Erythroblast (primary cell): ENCODE measurements around the gene SNX19.

Experiments used
- DNase-seq, 2 experiments: peaks; one replicate each; lab custom pipeline; 2025; lab: John Stamatoyannopoulos, UW
- GATA1 ChIP-seq: IDR thresholded peaks from 2 replicates; pipeline ENCODE4 v1.6.1; 2011; ENCODE audit warnings: low read depth, mild to moderate bottlenecking, control low read depth, low read length, moderate library complexity
- POLR2A ChIP-seq: IDR thresholded peaks from 2 replicates; pipeline ENCODE4 v1.6.1; 2011; ENCODE audit warnings: mild to moderate bottlenecking, low read length

The SNX19 gene

GRCh38 chr11:130916910-130917309 is 631 bp upstream of the SNX19 start:
- TF ChIP-seq GATA1, result no peak
- no peak for TF ChIP-seq POLR2A
- no peak for DNase-seq

DNA sequence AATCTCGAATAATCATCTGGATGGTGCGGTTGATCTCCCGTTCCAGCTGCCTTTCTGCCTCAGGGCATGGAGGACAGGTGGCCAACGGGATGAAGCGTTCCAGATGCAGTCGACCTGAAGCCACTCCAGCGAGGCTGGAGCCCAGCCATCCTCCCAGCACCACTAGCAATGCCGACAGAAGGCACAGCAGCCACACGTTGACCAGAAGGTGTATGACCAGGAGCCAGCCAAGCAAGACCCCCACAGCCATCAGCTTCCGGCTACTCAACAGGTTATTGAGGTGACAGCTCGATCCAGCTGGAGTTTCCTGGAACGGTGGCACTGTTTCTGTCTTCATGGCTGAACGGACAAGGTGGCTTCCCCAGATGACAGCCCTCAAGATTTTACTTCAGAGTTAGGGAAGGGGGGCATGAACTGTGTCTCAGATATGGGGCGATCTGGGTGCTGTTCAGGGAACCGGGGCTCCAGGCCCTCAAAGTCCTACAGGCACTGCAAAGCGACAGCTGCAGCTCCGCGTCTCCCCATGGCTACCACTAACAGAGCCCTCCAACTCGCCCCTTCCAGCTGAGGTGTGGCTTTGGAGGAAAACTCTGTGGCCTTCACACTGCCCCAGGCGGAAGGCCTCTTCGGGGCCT is 559 bp downstream of the SNX19 start:
- no peak for DNase-seq
- no peak for TF ChIP-seq GATA1
- TF ChIP-seq POLR2A, result no peak

DNA sequence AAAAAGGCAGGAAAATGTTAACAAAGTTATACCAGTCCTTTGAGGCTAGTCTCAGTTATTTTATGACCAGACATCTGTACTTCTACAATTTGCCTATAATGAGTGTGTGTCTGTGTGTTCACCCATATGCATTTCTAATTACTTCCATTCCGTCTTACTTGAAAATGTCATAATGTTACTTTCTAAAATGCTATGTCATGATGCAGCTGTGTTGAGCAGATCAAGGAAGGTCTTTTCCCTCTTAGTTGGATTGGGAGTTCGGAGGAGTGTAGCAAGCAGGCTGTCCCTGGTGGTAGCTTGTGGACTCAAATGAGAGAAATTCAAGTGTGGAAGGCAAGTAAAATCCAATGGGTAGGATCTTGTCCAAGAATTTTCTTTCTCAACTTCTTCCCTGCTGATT is 3.0 kb downstream of the SNX19 start:
- DNase-seq, result no peak
- TF ChIP-seq GATA1 (no peak), POLR2A (no peak)

DNA sequence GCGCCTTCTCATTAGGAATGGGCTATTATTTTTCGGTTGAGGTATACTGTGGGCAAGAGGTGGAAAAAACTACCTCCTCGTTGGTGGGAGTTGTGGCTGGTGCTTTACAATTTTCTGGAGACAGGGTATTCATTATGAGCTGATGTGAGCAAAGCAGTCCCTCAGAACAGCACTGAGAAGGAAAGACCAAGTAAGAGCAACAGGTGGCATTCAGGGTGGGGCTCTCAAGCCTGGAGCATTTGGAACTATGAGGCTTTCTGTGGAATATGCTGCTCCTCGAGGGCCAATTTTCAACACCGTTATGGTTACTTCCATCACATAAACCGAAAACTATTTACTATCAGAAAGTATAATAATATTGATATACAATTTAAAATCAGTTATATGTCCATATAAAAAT is 3.7 kb downstream of the SNX19 start:
- TF ChIP-seq GATA1, result no peak
- no peak for TF ChIP-seq POLR2A
- DNase-seq, result no peak

DNA sequence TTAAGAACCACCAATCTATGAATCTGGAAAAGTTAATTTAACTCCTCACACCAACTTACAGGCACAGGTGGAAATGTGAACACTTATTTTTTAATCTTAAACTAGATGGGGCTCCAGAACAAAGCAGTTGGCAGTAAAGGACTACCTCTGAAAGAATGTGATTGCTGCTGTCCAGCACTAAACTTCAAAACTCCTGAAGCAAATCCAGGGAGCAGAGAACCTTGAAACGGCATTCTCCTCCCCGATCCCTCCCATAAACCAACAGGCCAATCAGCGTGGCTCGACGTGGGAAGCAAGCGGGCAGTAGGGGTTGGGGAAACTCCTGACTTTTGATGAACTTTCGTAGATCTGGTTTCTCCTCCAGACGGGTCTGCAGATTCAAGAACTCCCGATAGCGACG is 5.0 kb downstream of the SNX19 start:
- TF ChIP-seq POLR2A, result no peak
- no peak for TF ChIP-seq GATA1
- no peak for DNase-seq

- TF ChIP-seq POLR2A, result no peak
- no peak for TF ChIP-seq GATA1
- no peak for DNase-seq
Measured at GRCh38 chr11:130909650-130910049, 6.6 kb downstream of the SNX19 start.

- no peak for DNase-seq
- TF ChIP-seq POLR2A, result no peak
- no peak for TF ChIP-seq GATA1
Measured at GRCh38 chr11:130908770-130909625, 7.3 kb downstream of the SNX19 start.

GRCh38 chr11:130908061-130908460 is 8.2 kb downstream of the SNX19 start:
- DNase-seq, result no peak
- TF ChIP-seq POLR2A, result no peak
- no peak for TF ChIP-seq GATA1

GRCh38 chr11:130907229-130907628 is 9.1 kb downstream of the SNX19 start:
- no peak for DNase-seq
- no peak for TF ChIP-seq POLR2A
- TF ChIP-seq GATA1, result no peak

- no peak for TF ChIP-seq GATA1
- TF ChIP-seq POLR2A, result no peak
- DNase-seq, result no peak
Measured at GRCh38 chr11:130906616-130907015, 9.7 kb downstream of the SNX19 start.

DNA sequence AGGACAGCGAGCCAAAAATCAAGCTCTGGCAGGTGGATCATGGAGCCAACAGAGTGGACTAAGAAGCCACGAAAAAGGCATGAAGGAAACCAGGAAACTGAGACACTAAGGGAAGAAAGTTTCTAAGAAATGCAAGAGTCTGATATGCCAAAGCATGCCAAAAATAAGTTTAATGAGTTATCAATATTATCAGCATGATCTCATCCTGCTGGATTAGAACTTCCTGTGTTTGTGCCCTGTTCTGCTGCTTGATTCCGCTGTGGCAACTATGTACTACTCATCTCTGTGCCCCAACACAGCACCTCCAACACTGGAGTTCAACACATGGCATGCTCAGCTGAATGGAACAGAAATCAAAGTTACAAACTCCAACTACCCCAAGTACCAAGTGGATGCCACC is 10.8 kb downstream of the SNX19 start:
- DNase-seq, result no peak
- no peak for TF ChIP-seq GATA1

DNA sequence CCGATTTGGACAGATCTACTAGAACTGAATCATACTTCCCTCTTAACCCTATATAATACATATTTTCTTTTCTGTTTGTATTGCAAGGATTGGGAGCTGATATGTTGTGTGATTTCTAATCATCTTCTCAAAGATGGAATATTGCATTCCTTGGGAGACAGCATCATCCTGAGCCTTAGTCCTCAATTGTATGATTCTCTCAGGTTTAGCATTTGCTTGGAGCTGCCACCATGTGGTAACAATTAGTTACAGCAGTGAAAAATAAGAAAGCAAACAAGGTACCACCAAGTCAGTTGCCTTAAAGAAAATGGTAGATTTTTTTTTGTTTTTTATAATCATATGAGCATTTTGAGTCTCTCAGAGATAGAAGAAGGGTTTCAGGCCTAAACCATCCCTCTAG is 11.9 kb downstream of the SNX19 start:
- DNase-seq, result no peak
- TF ChIP-seq GATA1 (no peak), POLR2A (no peak)

- no peak for DNase-seq
- TF ChIP-seq GATA1 (no peak), POLR2A (no peak)
Measured at GRCh38 chr11:130902380-130902779, 13.9 kb downstream of the SNX19 start.

GRCh38 chr11:130899106-130899505 is 17.2 kb downstream of the SNX19 start:
- DNase-seq, result no peak
- no peak for TF ChIP-seq POLR2A
- TF ChIP-seq GATA1, result no peak
